ENCODE data around the gene TMPRSS12. TPM values are rescaled to one million over a fixed set of nuclear protein-coding genes. Genes with fewer than 3 reads are reported as not detected.
A peak's percentile ranks its signal among the peaks of the same experiment; 100 is the strongest.
"Not testable (repeated sequence)": the region's sequence is repeated elsewhere in the genome, so short reads cannot be mapped to it uniquely, and the experiment has no call there.

The TMPRSS12 gene
- total RNA-seq, 2 donors from 2014 or later, result not detected

DNA sequence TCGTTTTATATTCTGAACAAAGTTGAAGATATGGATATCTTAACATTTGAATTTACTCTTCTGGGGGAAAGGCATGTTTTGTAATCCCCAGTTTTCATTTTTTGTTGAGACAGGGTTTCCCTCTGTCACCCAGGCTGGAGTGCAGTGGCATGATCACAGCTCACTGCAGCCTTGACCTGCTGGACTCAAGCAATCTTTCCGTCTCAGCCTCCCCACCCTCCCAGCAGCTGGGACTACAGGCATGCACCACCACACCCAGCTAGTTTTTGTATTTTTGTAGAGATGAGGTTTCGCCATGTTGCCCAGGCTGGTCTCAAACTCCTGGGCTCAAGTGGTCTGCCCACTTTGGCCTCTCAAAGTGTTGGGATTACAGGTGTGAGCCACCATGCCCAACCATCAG, 84.2 kb downstream of the TMPRSS12 start:
- not testable (repeated sequence) for H3K27me3 Mint-ChIP-seq; H3K9me3 Mint-ChIP-seq; ATAC-seq (replicated peaks); H3K27ac Mint-ChIP-seq; H3K4me3 Mint-ChIP-seq; H3K36me3 Mint-ChIP-seq (ENCODE audit: low read depth); H3K4me1 Mint-ChIP-seq

DNA sequence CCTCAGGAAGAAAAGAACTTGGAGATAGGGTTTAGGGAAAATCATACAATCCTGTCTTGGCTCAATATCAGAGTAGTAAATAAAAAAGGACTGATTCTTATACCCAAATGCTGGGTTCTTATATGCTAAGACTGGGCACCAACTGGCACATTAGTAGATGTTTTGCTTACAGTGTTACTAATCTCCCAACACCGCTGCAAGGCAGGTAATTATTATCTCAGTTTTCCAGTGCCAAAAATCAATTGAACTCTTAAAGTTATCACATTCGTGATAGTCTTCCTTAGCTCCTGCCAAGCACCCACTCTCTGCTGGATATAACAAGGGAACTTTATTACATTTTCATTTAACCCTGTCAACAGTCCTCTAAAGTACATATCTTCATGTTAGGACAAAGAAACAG, 84.6 kb downstream of the TMPRSS12 start:
- no peak for ATAC-seq (replicated peaks)
- no peaks in the 10 kb centered on the region for H3K36me3 Mint-ChIP-seq (ENCODE audit: low read depth)
- H3K4me3 Mint-ChIP-seq, result no peak overlapping the region
- no peaks in the 10 kb centered on the region for H3K9me3 Mint-ChIP-seq
- H3K27me3 Mint-ChIP-seq, result no peaks in the 10 kb centered on the region
- H3K4me1 Mint-ChIP-seq, result peaks cover 6% of the 10 kb centered on the region
- H3K27ac Mint-ChIP-seq, result peak overlapping the region; percentile 4

DNA sequence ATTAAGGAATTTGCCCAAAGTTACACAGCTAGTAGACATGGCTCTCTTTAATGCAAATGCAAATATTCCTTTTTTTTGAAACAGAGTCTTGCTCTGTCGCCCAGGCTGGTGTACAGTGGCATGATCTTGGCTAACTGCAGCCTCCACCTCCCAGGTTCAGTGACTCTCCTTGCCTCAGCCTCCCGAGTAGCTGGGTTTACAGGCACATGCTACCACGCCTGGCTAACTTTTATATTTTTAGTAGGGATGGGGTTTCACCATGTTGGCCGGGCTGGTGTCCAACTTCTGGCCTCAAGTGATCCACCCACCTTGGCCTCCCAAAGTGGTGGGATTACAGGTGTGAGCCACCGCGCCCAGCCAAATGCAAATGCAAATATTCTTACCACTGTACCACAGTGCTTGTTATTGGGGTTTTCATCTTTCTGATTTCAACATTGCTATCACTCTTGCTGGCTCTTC, 85.1 kb downstream of the TMPRSS12 start:
- Mint-ChIP-seq H3K9me3 (no peaks in the 10 kb centered on the region), H3K36me3 (ENCODE audit: low read depth) (no peaks in the 10 kb centered on the region), H3K4me3 (no peak overlapping the region), H3K27me3 (no peaks in the 10 kb centered on the region), H3K27ac (peak overlapping the region; percentile 4), H3K4me1 (peaks cover 6% of the 10 kb centered on the region)
- ATAC-seq (replicated peaks), result no peak

DNA sequence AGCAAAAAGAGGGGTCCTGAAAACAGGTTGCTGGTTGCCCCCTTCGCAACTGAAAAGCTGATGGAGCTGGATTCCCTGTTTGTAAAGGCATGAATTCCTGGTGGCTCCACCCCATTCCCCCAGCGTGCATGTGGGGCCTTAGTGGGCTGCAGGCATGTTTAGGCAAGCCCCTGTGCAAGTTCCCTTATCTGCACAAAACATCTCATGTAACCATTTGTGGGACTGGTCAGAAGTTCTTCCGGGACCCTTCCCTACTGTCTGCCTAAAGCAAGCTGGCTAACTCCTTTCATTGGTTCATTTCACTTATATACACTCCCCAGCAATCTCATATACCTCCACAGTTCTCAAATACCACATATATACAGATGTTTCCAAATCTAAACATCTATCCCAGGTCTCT, 85.7 kb downstream of the TMPRSS12 start:
- Mint-ChIP-seq H3K27ac (no peak overlapping the region), H3K36me3 (ENCODE audit: low read depth) (no peaks in the 10 kb centered on the region), H3K4me1 (peaks cover 6% of the 10 kb centered on the region), H3K27me3 (no peaks in the 10 kb centered on the region), H3K9me3 (no peaks in the 10 kb centered on the region), H3K4me3 (no peak overlapping the region)
- ATAC-seq (replicated peaks), result no peak

DNA sequence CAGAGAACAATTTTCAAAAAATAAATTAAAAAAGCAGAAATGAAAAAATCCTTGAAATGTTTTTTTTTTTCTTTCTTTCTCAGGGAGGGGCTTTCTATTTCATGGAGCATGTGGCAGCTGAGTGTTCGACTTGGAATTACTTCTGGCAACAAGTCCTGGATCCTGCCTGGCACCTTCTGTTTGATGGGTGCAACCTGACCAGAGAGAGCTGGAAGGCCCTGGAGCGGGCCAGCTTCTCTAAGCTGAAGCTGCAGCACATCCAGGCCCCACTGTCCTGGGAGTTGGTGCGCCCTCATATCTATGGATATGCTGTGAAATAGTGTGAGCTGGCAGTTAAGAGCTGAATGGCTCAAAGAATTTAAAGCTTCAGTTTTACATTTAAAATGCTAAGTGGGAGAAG, 87.1 kb downstream of the TMPRSS12 start:
- Mint-ChIP-seq H3K27ac (no peak overlapping the region), H3K36me3 (ENCODE audit: low read depth) (no peaks in the 10 kb centered on the region), H3K4me3 (no peak overlapping the region), H3K9me3 (no peaks in the 10 kb centered on the region), H3K27me3 (no peaks in the 10 kb centered on the region), H3K4me1 (no peaks in the 10 kb centered on the region)
- no peak for ATAC-seq (replicated peaks)

DNA sequence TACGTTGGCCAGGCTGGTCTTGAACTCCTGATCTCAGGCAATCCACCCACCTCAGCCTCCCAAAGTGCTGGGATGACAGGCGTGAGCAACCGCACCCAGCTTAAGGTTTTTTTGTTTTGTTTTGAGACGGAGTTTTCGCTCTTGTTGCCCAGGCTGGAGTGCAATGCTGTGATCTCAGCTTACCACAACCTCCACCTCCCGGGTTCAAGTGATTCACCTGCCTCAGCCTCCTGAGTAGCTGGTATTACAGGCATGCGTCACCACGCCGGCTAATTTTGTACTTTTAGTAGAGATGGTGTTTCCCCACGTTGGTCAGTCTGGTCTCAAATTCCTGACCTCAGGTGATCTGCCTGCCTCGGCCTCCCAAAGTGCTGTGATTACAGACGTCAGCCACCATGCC, 87.8 kb downstream of the TMPRSS12 start:
- H3K9me3 Mint-ChIP-seq; H3K4me1 Mint-ChIP-seq; H3K36me3 Mint-ChIP-seq (ENCODE audit: low read depth); H3K4me3 Mint-ChIP-seq; H3K27me3 Mint-ChIP-seq; H3K27ac Mint-ChIP-seq: not testable (repeated sequence)
- peak; percentile 80 for ATAC-seq (replicated peaks)

DNA sequence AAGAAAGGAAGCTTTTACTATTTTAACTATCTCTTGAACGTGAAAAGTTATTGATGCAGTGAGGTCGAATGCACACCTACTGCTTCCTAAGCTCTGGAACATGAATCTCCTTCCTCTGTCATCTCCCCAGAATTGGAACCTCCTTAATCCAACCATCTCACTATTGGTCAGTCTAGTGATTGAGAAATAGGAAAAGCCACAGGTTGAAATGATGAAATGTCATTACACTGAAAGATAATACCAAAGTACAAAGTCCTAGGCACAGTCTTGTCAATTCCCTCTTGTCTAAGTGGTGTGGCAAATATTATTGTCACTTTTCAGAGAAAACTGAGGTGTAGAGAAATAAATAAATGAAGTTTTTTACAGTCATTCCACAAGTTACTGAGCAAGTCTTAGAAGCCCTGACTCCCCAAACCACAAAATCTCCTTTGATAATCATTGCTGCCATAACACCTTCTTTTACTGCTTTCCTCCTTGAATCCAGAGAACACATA, 90.1 kb downstream of the TMPRSS12 start:
- Mint-ChIP-seq H3K4me3 (no peak overlapping the region), H3K4me1 (no peaks in the 10 kb centered on the region), H3K27ac (no peak overlapping the region), H3K27me3 (no peaks in the 10 kb centered on the region), H3K9me3 (no peaks in the 10 kb centered on the region), H3K36me3 (ENCODE audit: low read depth) (no peaks in the 10 kb centered on the region)
- ATAC-seq (replicated peaks), result peak; percentile 39

DNA sequence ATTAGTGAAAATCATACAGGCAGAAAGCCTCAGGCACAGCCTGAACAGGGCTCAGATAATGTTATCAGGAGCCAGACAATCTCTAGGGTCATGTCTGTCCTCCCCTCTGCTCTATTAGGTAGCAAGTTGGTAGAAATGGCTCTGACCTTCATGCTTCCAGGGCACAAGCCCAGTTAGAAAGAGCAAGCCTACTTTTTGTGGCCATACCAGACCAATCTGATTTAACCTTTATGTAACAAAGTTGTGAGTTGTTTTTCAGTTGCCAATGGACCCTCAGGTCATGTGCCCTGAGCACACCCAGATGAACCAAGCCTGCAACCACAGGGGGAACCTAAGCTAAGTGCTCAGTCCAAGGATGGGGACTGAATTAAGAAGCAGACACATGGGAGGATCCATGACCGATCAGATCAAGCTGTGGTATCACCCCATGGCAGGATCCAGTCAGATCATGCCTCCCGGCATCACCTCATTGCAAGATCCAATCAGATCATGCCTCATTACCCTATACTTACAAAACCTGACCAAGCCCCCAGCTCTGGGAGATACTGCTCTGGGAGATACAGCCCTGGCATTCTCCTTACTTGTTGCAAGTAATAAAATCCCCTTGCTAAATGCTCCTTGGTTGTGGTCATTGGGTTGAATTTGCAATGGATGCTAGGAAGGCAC, 90.9 kb downstream of the TMPRSS12 start:
- Mint-ChIP-seq H3K9me3 (no peaks in the 10 kb centered on the region), H3K4me3 (no peak overlapping the region), H3K36me3 (ENCODE audit: low read depth) (no peaks in the 10 kb centered on the region), H3K4me1 (no peaks in the 10 kb centered on the region), H3K27me3 (no peaks in the 10 kb centered on the region), H3K27ac (no peak overlapping the region)
- no peak for ATAC-seq (replicated peaks)

DNA sequence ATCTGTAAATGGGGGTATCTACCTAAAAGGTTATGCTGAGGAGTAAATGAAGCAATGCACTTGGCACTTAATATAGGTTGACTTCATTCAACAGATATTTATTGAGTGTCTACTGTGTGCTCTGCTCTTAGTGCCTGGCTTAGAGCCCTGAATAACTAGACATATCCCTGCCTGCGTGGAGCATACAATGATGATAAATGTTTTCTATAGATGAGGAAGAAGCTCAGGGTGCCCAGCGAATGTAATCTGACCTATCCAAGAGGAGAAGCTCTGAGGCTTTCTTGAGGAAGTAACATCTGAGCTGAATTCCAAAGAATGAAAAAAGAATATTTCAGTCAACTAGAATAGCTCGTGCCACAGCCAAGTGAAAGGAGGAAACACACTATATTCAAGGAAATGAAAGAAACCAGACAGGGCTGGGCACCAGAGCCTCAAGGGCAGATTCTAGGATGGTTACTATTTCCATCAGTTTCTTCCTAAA, 91.7 kb downstream of the TMPRSS12 start:
- no peaks in the 10 kb centered on the region for H3K27me3 Mint-ChIP-seq
- no peaks in the 10 kb centered on the region for H3K9me3 Mint-ChIP-seq
- H3K36me3 Mint-ChIP-seq (ENCODE audit: low read depth), result no peaks in the 10 kb centered on the region
- no peak for ATAC-seq (replicated peaks)
- no peaks in the 10 kb centered on the region for H3K4me1 Mint-ChIP-seq
- H3K27ac Mint-ChIP-seq, result no peak overlapping the region
- no peak overlapping the region for H3K4me3 Mint-ChIP-seq

DNA sequence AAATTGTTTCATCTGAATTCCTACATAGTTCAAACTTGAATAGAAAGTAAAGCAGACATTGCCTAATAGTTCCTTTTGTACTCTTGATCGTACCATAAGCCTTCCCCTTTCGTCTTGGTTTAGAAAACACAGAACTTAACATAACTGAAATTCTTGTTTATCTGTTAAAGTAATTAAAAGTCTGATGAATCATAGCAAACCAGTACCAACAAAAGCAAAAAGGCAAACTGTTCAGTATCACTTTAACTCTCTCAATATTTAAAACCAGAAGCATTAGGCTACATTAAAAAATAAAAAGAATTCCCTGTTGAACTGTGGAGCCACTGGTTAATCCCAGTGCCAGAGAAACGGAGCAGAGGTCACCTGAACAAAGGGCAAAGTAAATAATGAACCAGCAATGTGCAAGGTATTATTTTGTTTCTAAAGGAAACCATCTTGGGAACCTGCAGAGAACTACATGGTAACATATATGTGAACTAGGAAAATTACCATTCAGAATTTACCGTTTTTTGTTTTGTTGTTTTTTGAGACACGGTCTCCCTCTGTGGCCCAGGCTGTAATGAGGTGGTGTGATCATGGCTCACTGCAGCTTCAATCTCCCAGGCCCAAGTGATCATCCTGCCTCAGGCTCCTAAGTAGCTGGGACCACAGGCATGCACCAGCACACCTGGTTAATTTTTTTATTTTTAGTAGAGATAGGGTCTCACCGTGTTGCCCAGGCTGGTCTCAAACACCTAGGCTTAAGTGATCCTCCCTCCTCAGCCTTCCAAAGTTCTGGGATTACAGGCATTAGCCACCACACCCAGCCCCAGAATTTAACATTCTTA, 92.5 kb downstream of the TMPRSS12 start:
- ATAC-seq (replicated peaks), result no peak
- Mint-ChIP-seq H3K27ac (no peak overlapping the region), H3K27me3 (no peaks in the 10 kb centered on the region), H3K4me1 (no peaks in the 10 kb centered on the region), H3K36me3 (ENCODE audit: low read depth) (no peaks in the 10 kb centered on the region), H3K9me3 (no peaks in the 10 kb centered on the region), H3K4me3 (no peak overlapping the region)

DNA sequence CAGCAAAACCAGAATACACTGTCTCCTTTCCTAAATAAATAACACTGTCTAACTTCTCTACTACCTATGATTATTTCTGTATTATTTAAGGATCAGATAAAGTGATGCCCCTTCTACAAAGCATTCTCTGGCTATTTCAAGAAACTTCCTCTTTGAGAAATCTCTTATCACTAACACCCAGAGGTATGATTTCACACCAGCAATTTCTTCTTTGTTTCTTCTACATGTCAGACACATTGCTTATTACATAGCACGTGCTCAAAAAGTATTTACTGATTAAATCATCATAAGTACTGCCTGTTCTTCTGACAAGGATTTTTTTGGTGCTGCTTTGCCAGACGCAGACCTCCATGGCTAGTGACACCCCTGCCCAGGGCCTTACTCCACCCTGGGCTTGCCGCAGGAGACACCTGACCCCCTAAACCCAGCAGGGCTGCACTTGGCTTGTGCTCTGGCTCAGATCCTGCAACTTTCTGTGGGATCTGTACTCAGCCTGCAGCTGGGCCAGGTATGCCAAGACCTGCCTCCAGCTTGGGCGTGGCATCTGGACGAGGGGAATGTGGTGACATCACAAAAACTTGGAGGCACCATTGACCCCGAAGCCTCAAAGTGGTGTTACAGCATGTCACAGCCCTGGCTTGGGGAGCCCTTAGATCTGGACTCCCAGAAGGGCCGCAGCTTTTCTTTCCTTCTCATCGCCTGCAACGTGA, 94.2 kb downstream of the TMPRSS12 start:
- H3K4me1 Mint-ChIP-seq, result no peaks in the 10 kb centered on the region
- ATAC-seq (replicated peaks), result no peak
- H3K9me3 Mint-ChIP-seq, result no peaks in the 10 kb centered on the region
- no peak overlapping the region for H3K4me3 Mint-ChIP-seq
- H3K36me3 Mint-ChIP-seq (ENCODE audit: low read depth), result no peaks in the 10 kb centered on the region
- H3K27ac Mint-ChIP-seq, result no peak overlapping the region
- H3K27me3 Mint-ChIP-seq, result no peaks in the 10 kb centered on the region

Other genes with a start within 250 kb of the TMPRSS12 start
- 10 to 100 TPM; 53.8 to 55.7 TPM for gene ATF1, start 78.8 kb upstream of the TMPRSS12 start, total RNA-seq
- not detected for gene HIGD1C, start 109.6 kb downstream of the TMPRSS12 start, total RNA-seq
- gene SLC11A2, start 183.5 kb downstream of the TMPRSS12 start, total RNA-seq, result 10 to 100 TPM; 51.8 to 56.3 TPM
- 10 to 100 TPM; 74.8 to 90.2 TPM for gene LETMD1, start 205.4 kb downstream of the TMPRSS12 start, total RNA-seq
- gene CSRNP2, start 240.7 kb downstream of the TMPRSS12 start, total RNA-seq, result 10 to 100 TPM; 14.4 to 16.1 TPM